OCI-LY1 (cell line): ENCODE measurements around the gene CDC25C.

Experiments
- H2AFZ ChIP-seq: fragments of 200-600 bp; sonication (generic), shearing (Covaris generic); 2 replicates; pipeline ENCODE4 v1.6.0; 2014; ENCODE audit warnings: antibody characterized with exemption, mild to moderate bottlenecking, low read length
- H3F3A ChIP-seq: fragments of 200-600 bp; sonication (generic), shearing (Covaris generic); 2 replicates; pipeline ENCODE4 v1.6.0; 2014; ENCODE audit warnings: mild to moderate bottlenecking, antibody characterized with exemption, low read length, moderate library complexity; ENCODE audit not compliant: insufficient read depth
- H3K27ac ChIP-seq: fragments of 200-600 bp; sonication (generic); 2 replicates; pipeline ENCODE4 v1.5.1; 2014; ENCODE audit warnings: low read length, mixed run types, mild to moderate bottlenecking, low read depth; ENCODE audit not compliant: poor library complexity, severe bottlenecking
- H3K27me3 ChIP-seq: fragments of 200-600 bp; sonication (generic); 2 replicates; pipeline ENCODE4 v1.6.0; 2014; ENCODE audit warnings: antibody characterized with exemption, mild to moderate bottlenecking, low read length, moderate library complexity; ENCODE audit not compliant: insufficient read depth
- H3K36me3 ChIP-seq: fragments of 200-600 bp; sonication (generic); 2 replicates; pipeline ENCODE4 v1.6.1; 2014; ENCODE audit warnings: mild to moderate bottlenecking, antibody characterized with exemption, low read length, moderate library complexity, mixed read lengths; ENCODE audit not compliant: insufficient read depth
- H3K4me1 ChIP-seq: fragments of 200-600 bp; sonication (generic); 2 replicates; pipeline ENCODE4 v1.5.1; 2014; ENCODE audit warnings: mild to moderate bottlenecking, low read length, moderate library complexity; ENCODE audit not compliant: insufficient read depth, severe bottlenecking
- H3K4me2 ChIP-seq: fragments of 200-600 bp; sonication (generic), shearing (Covaris generic); 2 replicates; pipeline ENCODE4 v1.6.1; 2014; ENCODE audit warnings: low read length
- H3K4me3 ChIP-seq: fragments of 200-600 bp; sonication (generic); 2 replicates; pipeline ENCODE4 v1.5.1; 2014; ENCODE audit warnings: low read length, low read depth, mild to moderate bottlenecking, mixed read lengths; ENCODE audit not compliant: poor library complexity, severe bottlenecking
- H3K79me2 ChIP-seq: fragments of 200-600 bp; shearing (Covaris generic); 2 replicates; pipeline ENCODE4 v1.6.1; 2016; ENCODE audit warnings: mixed run types, low read length, mixed read lengths; ENCODE audit not compliant: insufficient read depth
- H3K9ac ChIP-seq: fragments of 200-600 bp; sonication (generic), shearing (Covaris generic); 2 replicates; pipeline ENCODE4 v1.6.1; 2014; ENCODE audit warnings: mild to moderate bottlenecking, low read length, mixed read lengths
- H3K9me2 ChIP-seq: fragments of 200-600 bp; sonication (generic), shearing (Covaris generic); 2 replicates; pipeline ENCODE4 v1.6.1; 2014; ENCODE audit warnings: low read depth, mild to moderate bottlenecking, low read length, mixed read lengths
- H3K9me3 ChIP-seq: fragments of 200-600 bp; shearing (Covaris generic); 2 replicates; pipeline ENCODE4 v1.6.1; 2014; ENCODE audit warnings: low read length, mixed read lengths
- H4K20me1 ChIP-seq: fragments of 200-600 bp; sonication (generic), shearing (Covaris generic); 2 replicates; pipeline ENCODE4 v1.6.0; 2016; ENCODE audit warnings: mild to moderate bottlenecking, low read length; ENCODE audit not compliant: insufficient read depth
- EZH2 ChIP-seq: fragments of 200-600 bp; sonication (generic), shearing (Covaris generic); IDR thresholded peaks from 2 replicates; pipeline ENCODE4 v1.8.0; 2017; ENCODE audit warnings: borderline replicate concordance, mixed run types, mild to moderate bottlenecking, antibody characterized with exemption, low read length, moderate library complexity, mixed read lengths
- TF ChIP-seq, protein P1 (sequence below): fragments of 200-600 bp; sonication (generic), shearing (Covaris generic); IDR thresholded peaks from 2 replicates; pipeline ENCODE4 v1.5.1; 2017; ENCODE audit warnings: mild to moderate bottlenecking, antibody characterized with exemption, low read length, moderate library complexity, mixed read lengths

CDC25C gene

DNA sequence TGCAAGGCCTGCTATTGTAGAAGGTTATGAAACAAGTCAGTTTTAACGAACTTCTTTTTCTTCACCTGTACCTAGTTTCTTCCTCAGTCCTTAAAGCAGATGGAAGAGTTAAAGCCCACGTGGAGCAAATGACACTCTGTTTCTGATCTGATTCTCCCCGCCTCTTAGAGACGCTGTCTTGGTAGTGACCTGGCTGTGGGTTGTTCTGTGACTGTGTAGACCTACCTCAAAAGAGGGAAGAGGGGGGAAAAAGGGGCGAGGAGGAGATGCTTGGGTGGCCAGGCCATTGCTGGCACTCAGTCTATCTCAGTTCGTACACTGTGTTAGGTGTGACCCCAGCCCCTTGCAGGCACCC is 57.8 kb downstream of the CDC25C start:
- Histone ChIP-seq H2AFZ (no peak overlapping the region), H3K9me3 (no peaks in the 10 kb centered on the region)

DNA sequence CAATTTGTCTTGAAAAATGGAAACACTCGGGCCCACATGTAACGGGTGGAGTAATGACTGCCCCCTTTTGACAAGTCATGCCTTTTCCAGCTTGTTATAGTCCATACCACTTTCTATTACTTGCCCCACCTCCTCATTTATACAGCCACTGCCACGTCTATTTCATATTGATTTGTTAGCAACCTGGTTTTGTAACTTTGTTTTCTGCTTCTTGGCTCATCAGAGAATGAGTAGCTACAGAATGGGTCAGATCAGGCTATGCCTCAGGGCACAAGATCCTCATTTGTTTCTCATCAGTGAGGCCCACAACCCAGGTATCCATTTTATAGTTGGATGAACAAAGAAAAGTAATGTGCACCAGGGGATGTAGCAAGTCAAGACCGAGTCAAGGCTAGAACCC is 58.9 kb downstream of the CDC25C start:
- Histone ChIP-seq H4K20me1 (no peaks in the 10 kb centered on the region), H3K27me3 (no peaks in the 10 kb centered on the region)
- no peak for TF ChIP-seq EZH2
- TF ChIP-seq, protein P1, sequence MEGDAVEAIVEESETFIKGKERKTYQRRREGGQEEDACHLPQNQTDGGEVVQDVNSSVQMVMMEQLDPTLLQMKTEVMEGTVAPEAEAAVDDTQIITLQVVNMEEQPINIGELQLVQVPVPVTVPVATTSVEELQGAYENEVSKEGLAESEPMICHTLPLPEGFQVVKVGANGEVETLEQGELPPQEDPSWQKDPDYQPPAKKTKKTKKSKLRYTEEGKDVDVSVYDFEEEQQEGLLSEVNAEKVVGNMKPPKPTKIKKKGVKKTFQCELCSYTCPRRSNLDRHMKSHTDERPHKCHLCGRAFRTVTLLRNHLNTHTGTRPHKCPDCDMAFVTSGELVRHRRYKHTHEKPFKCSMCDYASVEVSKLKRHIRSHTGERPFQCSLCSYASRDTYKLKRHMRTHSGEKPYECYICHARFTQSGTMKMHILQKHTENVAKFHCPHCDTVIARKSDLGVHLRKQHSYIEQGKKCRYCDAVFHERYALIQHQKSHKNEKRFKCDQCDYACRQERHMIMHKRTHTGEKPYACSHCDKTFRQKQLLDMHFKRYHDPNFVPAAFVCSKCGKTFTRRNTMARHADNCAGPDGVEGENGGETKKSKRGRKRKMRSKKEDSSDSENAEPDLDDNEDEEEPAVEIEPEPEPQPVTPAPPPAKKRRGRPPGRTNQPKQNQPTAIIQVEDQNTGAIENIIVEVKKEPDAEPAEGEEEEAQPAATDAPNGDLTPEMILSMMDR: no peak

More for the DNA sequence above, 57.8 kb downstream of the CDC25C start:
- H3K4me1 ChIP-seq: peaks cover 8% of the 10 kb centered on the region
- TF ChIP-seq EZH2: no peak
- TF ChIP-seq, protein P1: no peak
- no peak overlapping the region; the same call in 1 of the 2 replicates for H3K9ac ChIP-seq
- peak overlapping the region; percentile 48 for H3K4me3 ChIP-seq
- H3K79me2 ChIP-seq: no peaks in the 10 kb centered on the region
- H4K20me1 ChIP-seq: no peaks in the 10 kb centered on the region
- H3K27me3 ChIP-seq: no peaks in the 10 kb centered on the region
- H3K9me2 ChIP-seq: no peaks in the 10 kb centered on the region
- no peaks in the 10 kb centered on the region for H3F3A ChIP-seq
- no peak overlapping the region for H3K27ac ChIP-seq
- no peaks in the 10 kb centered on the region for H3K36me3 ChIP-seq
- peak overlapping the region; percentile 59; the same call in 1 of the 2 replicates for H3K4me2 ChIP-seq

DNA sequence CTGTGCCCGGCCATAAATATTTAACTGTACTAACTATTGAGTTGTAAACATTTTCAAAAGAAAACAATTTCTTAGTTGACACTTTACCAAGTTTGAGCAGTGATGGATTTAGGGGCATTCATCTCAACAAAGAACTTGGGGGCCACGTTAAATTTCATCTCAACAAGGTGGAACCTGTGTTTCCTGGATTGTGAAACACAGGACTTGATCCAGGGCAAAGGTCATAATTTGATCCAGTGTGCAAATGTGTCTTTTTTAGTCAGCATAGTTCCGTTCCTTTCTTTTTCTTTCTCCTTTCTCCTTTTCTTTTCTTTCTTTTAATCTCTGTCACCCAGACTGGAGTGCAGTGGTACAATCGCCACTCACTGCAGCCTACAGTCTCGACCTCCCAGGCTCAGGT is 60.3 kb downstream of the CDC25C start:
- Histone ChIP-seq H3K4me1 (peaks cover 8% of the 10 kb centered on the region), H3K27me3 (no peaks in the 10 kb centered on the region), H3K4me2 (no peak overlapping the region), H3K9ac (no peak overlapping the region), H3K9me2 (no peaks in the 10 kb centered on the region), H2AFZ (no peak overlapping the region), H3F3A (no peaks in the 10 kb centered on the region), H3K36me3 (no peaks in the 10 kb centered on the region), H3K79me2 (no peaks in the 10 kb centered on the region), H3K4me3 (no peak overlapping the region), H4K20me1 (no peaks in the 10 kb centered on the region), H3K27ac (no peak overlapping the region), H3K9me3 (no peaks in the 10 kb centered on the region)
- TF ChIP-seq, protein P1: no peak
- no peak for TF ChIP-seq EZH2

More for the DNA sequence above, 58.9 kb downstream of the CDC25C start:
- Histone ChIP-seq H3K4me1 (peaks cover 8% of the 10 kb centered on the region), H3K9me2 (no peaks in the 10 kb centered on the region), H3K36me3 (no peaks in the 10 kb centered on the region), H3K79me2 (no peaks in the 10 kb centered on the region), H3K4me3 (no peak overlapping the region), H3K9ac (no peak overlapping the region), H3F3A (no peaks in the 10 kb centered on the region), H3K27ac (no peak overlapping the region), H2AFZ (no peak overlapping the region), H3K9me3 (no peaks in the 10 kb centered on the region), H3K4me2 (no peak overlapping the region)
